Gastrocnemius medialis (tissue), 4 donors: ENCODE measurements around the gene FRAS1. TPM values are rescaled to one million over a fixed set of nuclear protein-coding genes. Genes with fewer than 3 reads are reported as not detected.

Source experiments
- ATAC-seq, 2 donors: fragments of 150-250 bp; one replicate each; pipeline ENCODE4 v1.9.1; 2016
- DNase-seq, 2 donors: peaks; one replicate each; pipeline ENCODE4 v3.0.0-alpha.2; 2019
- H3K27ac ChIP-seq, 4 donors: fragments of 200-600 bp; sonication (generic); 1 replicate in 1 of 4; 2 replicates in 3 of 4; pipeline ENCODE4 v1.5.1; 2016 to 2018; ENCODE audit warnings: mild to moderate bottlenecking in 2 of 4, moderate library complexity in 1 of 4
- H3K27me3 ChIP-seq, 3 donors: fragments of 200-600 bp; sonication (generic) in 2 of 3; 1 replicate in 1 of 3; 2 replicates in 2 of 3; pipeline versions ENCODE4 v1.5.1 to v1.6.0; 2016 to 2019; ENCODE audit warnings: mild to moderate bottlenecking in 1 of 3, moderate library complexity in 1 of 3
- H3K36me3 ChIP-seq, 2 donors: fragments of 200-600 bp; sonication (generic) in 1 of 2; one replicate each; pipeline ENCODE4 v1.5.1; 2017 to 2018
- H3K4me1 ChIP-seq, 2 donors: fragments of 200-600 bp; sonication (generic) in 1 of 2; one replicate each; pipeline ENCODE4 v1.5.1; 2016 to 2017; ENCODE audit warnings: mild to moderate bottlenecking in 2 of 2
- H3K4me3 ChIP-seq, 4 donors: fragments of 200-600 bp; sonication (generic) in 3 of 4; 1 replicate in 1 of 4; 2 replicates in 3 of 4; pipeline ENCODE4 v1.5.1; 2016 to 2019; ENCODE audit warnings: mild to moderate bottlenecking in 2 of 4
- H3K9me3 ChIP-seq, 3 donors: fragments of 200-600 bp; sonication (generic) in 2 of 3; 1 replicate in 1 of 3; 2 replicates in 2 of 3; pipeline ENCODE4 v1.5.1; 2016 to 2019
- POLR2A ChIP-seq, 2 donors: fragments of 450-650 bp; IDR thresholded peaks; one replicate each; pipeline ENCODE4 v1.6.1; 2017; ENCODE audit warnings: antibody characterized with exemption in 2 of 2, mild to moderate bottlenecking in 2 of 2, moderate library complexity in 2 of 2
- in situ Hi-C, 4 donors: fragments of 200-750 bp; cut with MboI; loops; one replicate each; pipeline versions ENCODE4 v1.15.0 to v1.8.0; 2017; ENCODE audit warnings: low sequenced_read_pairs in 4 of 4
- intact Hi-C: fragments of 100-400 bp; cut with DNase I; formaldehyde crosslinking; loops from one replicate; pipeline ENCODE4 v1.15.1; 2023; ENCODE audit warnings: low total_unique reads
- total RNA-seq, 4 donors: library from RNA; depleted of rRNA; stranded (reverse); fragments of >200 nt; gene quantifications; one replicate each; pipeline versions ENCODE4 v1.1.0 to v1.2.3, GENCODE V29; 2016
- TF ChIP-seq, protein P1 (sequence below), 5 experiments: fragments of 450-650 bp in 3 of 5; fragments of 200-600 bp in 2 of 5; sonication (generic) in 2 of 5; IDR thresholded peaks in 4 of 5; conservative IDR thresholded peaks in 1 of 5; 1 replicate in 4 of 5; 2 replicates in 1 of 5; pipeline ENCODE4 v1.5.1; 2016 to 2019; ENCODE audit warnings: antibody characterized with exemption in 5 of 5, mild to moderate bottlenecking in 3 of 5, moderate library complexity in 3 of 5

The FRAS1 gene
- total RNA-seq, 4 donors from 2014 or later, result 0.39 to 0.64 (median 0.46) TPM

- DNase-seq (no peak), ATAC-seq (no peak)
- intact Hi-C loops (no loop called here), in situ Hi-C loops (no loop called here)
- Histone ChIP-seq H3K27me3 (no peaks in the 10 kb centered on the region), H3K9me3 (no peaks in the 10 kb centered on the region), H3K27ac (no peak overlapping the region), H3K4me1 (peaks cover 0 to 3% of the 10 kb centered on the region in 2 donors), H3K4me3 (no peak overlapping the region), H3K36me3 (no peaks in the 10 kb centered on the region)
- no peak for TF ChIP-seq POLR2A (IDR thresholded peaks at IDR 0.05)
- TF ChIP-seq, protein P1, sequence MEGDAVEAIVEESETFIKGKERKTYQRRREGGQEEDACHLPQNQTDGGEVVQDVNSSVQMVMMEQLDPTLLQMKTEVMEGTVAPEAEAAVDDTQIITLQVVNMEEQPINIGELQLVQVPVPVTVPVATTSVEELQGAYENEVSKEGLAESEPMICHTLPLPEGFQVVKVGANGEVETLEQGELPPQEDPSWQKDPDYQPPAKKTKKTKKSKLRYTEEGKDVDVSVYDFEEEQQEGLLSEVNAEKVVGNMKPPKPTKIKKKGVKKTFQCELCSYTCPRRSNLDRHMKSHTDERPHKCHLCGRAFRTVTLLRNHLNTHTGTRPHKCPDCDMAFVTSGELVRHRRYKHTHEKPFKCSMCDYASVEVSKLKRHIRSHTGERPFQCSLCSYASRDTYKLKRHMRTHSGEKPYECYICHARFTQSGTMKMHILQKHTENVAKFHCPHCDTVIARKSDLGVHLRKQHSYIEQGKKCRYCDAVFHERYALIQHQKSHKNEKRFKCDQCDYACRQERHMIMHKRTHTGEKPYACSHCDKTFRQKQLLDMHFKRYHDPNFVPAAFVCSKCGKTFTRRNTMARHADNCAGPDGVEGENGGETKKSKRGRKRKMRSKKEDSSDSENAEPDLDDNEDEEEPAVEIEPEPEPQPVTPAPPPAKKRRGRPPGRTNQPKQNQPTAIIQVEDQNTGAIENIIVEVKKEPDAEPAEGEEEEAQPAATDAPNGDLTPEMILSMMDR (IDR thresholded peaks at IDR 0.05 in 4 of 5, conservative IDR thresholded peaks at IDR 0.05 in 1 of 5), result no peak
Observed at GRCh38 chr4:78078101-78078500, 21.0 kb downstream of the FRAS1 start.

DNA sequence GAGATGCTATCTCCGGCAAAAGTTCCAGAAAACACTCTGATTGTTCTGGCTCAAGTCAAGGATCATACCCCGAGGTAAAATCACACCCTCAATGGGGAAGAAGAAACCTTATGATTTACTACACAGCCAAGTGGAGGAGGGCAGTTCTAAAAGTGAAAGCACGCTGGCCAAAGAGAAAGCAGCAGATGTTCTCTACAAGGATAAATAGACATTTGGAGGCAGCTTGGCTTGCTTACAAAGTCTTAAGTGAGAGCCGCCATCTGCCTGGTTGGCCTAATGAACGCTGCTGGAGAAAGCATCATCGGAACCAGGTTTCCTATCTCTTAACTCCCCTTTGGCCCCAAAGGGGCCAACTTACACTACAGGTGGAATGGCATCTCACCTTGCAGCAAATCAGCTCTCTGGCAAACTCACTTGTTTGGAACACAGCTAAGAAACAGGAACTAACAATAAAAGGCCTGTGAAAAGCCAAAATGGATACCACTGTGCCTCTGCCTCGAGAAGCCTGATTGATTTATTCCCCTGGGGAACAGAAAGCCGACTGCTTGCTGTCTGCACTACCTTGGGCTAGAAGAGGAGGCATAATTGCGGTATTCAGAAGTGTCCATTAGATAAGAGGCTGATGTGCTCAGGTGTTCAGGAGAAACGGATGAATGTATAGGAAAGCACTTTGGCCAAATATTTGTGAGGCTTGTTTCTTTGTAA lies 22.8 kb downstream of the FRAS1 start:
- TF ChIP-seq, protein P1 (IDR thresholded peaks at IDR 0.05 in 4 of 5, conservative IDR thresholded peaks at IDR 0.05 in 1 of 5), result no peak
- no peak for TF ChIP-seq POLR2A (IDR thresholded peaks at IDR 0.05)
- H3K36me3 ChIP-seq, result no peaks in the 10 kb centered on the region
- H3K9me3 ChIP-seq, result no peaks in the 10 kb centered on the region
- ATAC-seq (no peak), DNase-seq (no peak)
- in situ Hi-C loops (no loop called here), intact Hi-C loops (no loop called here)
- no peak overlapping the region for H3K27ac ChIP-seq
- H3K4me1 ChIP-seq, result peaks cover 0 to 3% of the 10 kb centered on the region in 2 donors
- H3K27me3 ChIP-seq, result no peaks in the 10 kb centered on the region
- H3K4me3 ChIP-seq, result peak overlapping the region; percentile 11 to 28 (median 23)

GRCh38 chr4:78081541-78081940 lies 24.4 kb downstream of the FRAS1 start:
- Histone ChIP-seq H3K4me1 (peaks cover 0 to 3% of the 10 kb centered on the region in 2 donors), H3K27me3 (no peaks in the 10 kb centered on the region), H3K4me3 (no peak overlapping the region), H3K9me3 (no peaks in the 10 kb centered on the region), H3K36me3 (no peaks in the 10 kb centered on the region), H3K27ac (no peak overlapping the region)
- in situ Hi-C loops (no loop called here), intact Hi-C loops (no loop called here)
- no peak for ATAC-seq
- TF ChIP-seq, protein P1 (IDR thresholded peaks at IDR 0.05 in 4 of 5, conservative IDR thresholded peaks at IDR 0.05 in 1 of 5), result no peak
- TF ChIP-seq POLR2A (IDR thresholded peaks at IDR 0.05), result no peak
- no peak for DNase-seq

- in situ Hi-C loops, result no loop called here
Observed at GRCh38 chr4:78083035-78083434, 25.9 kb downstream of the FRAS1 start.

More at GRCh38 chr4:78083035-78083434, 25.9 kb downstream of the FRAS1 start:
- intact Hi-C loops, result no loop called here
- H3K27ac ChIP-seq, result no peak overlapping the region
- no peak overlapping the region for H3K4me3 ChIP-seq
- no peak for DNase-seq
- H3K27me3 ChIP-seq, result no peaks in the 10 kb centered on the region
- H3K36me3 ChIP-seq, result no peaks in the 10 kb centered on the region
- ATAC-seq, result no peak
- peaks cover 0 to 3% of the 10 kb centered on the region in 2 donors for H3K4me1 ChIP-seq
- no peaks in the 10 kb centered on the region for H3K9me3 ChIP-seq
- TF ChIP-seq, protein P1 (IDR thresholded peaks at IDR 0.05 in 4 of 5, conservative IDR thresholded peaks at IDR 0.05 in 1 of 5), result no peak
- no peak for TF ChIP-seq POLR2A (IDR thresholded peaks at IDR 0.05)
